Measurements from ENCODE around the gene CLEC1A.

DNA sequence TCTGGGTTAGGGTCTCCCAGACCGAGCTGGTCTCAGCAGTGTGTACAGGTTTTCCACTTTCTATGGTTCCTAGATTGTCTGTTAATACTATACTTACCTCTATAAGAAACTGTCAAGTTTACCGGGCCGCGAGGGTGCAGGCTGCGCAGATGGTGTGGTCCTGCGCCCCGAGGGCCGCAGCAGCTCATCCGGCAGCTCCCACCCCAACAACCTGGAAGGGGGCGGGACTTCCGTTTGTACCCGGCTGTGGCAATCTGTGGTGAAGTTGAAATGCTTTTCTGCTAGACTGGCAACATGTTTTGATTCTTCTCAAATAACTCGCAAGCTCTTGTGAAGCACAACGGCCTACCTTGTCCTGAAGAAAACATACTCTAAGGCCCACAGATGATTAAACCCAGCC lies 68.3 kb downstream of the CLEC1A start, which contains the start of gene CLEC9A:
- TF ChIP-seq, protein P1, sequence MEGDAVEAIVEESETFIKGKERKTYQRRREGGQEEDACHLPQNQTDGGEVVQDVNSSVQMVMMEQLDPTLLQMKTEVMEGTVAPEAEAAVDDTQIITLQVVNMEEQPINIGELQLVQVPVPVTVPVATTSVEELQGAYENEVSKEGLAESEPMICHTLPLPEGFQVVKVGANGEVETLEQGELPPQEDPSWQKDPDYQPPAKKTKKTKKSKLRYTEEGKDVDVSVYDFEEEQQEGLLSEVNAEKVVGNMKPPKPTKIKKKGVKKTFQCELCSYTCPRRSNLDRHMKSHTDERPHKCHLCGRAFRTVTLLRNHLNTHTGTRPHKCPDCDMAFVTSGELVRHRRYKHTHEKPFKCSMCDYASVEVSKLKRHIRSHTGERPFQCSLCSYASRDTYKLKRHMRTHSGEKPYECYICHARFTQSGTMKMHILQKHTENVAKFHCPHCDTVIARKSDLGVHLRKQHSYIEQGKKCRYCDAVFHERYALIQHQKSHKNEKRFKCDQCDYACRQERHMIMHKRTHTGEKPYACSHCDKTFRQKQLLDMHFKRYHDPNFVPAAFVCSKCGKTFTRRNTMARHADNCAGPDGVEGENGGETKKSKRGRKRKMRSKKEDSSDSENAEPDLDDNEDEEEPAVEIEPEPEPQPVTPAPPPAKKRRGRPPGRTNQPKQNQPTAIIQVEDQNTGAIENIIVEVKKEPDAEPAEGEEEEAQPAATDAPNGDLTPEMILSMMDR (conservative IDR thresholded peaks at IDR 0.05; ENCODE audit: low read length) = no peak
- TF ChIP-seq EZH2phosphoT487 (IDR thresholded peaks at IDR 0.05; ENCODE audit: borderline replicate concordance, low read depth, low read length) = no peak
